HEK293T (cell line): ENCODE data around the gene TNRC6C.

Source experiments
- ARNT ChIP-seq: fragments of 450-650 bp; IDR thresholded peaks from 2 replicates; pipeline ENCODE4 v1.6.1; 2017; ENCODE audit warnings: mild to moderate bottlenecking
- BHLHE40 ChIP-seq: fragments of 450-650 bp; IDR thresholded peaks from 2 replicates; pipeline ENCODE4 v1.6.1; 2016; ENCODE audit warnings: mild to moderate bottlenecking, moderate library complexity, borderline replicate concordance
- ELF4 ChIP-seq: fragments of 450-650 bp; IDR thresholded peaks from 2 replicates; pipeline ENCODE4 v1.6.1; 2017; ENCODE audit warnings: antibody characterized with exemption
- FOXM1 ChIP-seq: fragments of 450-650 bp; IDR thresholded peaks from 2 replicates; pipeline ENCODE4 v1.6.1; 2017; ENCODE audit warnings: mild to moderate bottlenecking, borderline replicate concordance
- HDGF ChIP-seq: fragments of 450-650 bp; IDR thresholded peaks from 2 replicates; pipeline ENCODE4 v1.6.1; 2017; ENCODE audit warnings: antibody characterized with exemption, borderline replicate concordance
- L3MBTL2 ChIP-seq: fragments of 450-650 bp; conservative IDR thresholded peaks from 2 replicates; pipeline ENCODE4 v1.6.1; 2016; ENCODE audit warnings: mild to moderate bottlenecking
- LEF1 ChIP-seq: fragments of 450-650 bp; IDR thresholded peaks from 2 replicates; pipeline ENCODE4 v1.6.1; 2017; ENCODE audit warnings: mild to moderate bottlenecking, borderline replicate concordance
- NFRKB ChIP-seq: fragments of 450-650 bp; IDR thresholded peaks from 2 replicates; pipeline ENCODE4 v1.6.1; 2016; ENCODE audit warnings: mild to moderate bottlenecking, moderate library complexity
- SP1 ChIP-seq: fragments of 450-650 bp; IDR thresholded peaks from 2 replicates; pipeline ENCODE4 v1.6.1; 2017
- ZNF384 ChIP-seq: fragments of 450-650 bp; IDR thresholded peaks from 2 replicates; pipeline ENCODE4 v1.6.1; 2016

GRCh38 chr17:78147315-78147998 is 189.0 kb downstream of the TNRC6C start:
- no peak for TF ChIP-seq ELF4
- TF ChIP-seq NFRKB: no peak
- no peak for TF ChIP-seq LEF1
- no peak for TF ChIP-seq ZNF384
- no peak for TF ChIP-seq SP1
- TF ChIP-seq BHLHE40: no peak
- no peak for TF ChIP-seq FOXM1
- no peak for TF ChIP-seq HDGF
- no peak for TF ChIP-seq L3MBTL2
- no peak for TF ChIP-seq ARNT
